Brain microvascular endothelial cell (primary cell): ENCODE measurements around the gene NFIB.
A peak's percentile ranks its signal among the peaks of the same experiment; 100 is the strongest.

Experiments
- DNase-seq: peaks from one replicate; pipeline ENCODE4 v3.0.0-alpha.2; 2020
- H3K27ac ChIP-seq: fragments of 250-450 bp; sonication (Bioruptor Pico); 2 replicates; pipeline ENCODE4 v1.5.1; 2020; ENCODE audit warnings: mild to moderate bottlenecking, moderate library complexity
- H3K27me3 ChIP-seq: fragments of 250-450 bp; sonication (Bioruptor Pico); replicated peaks from 2 replicates; pipeline ENCODE4 v1.5.1; 2020; ENCODE audit warnings: mild to moderate bottlenecking
- H3K36me3 ChIP-seq: fragments of 250-450 bp; sonication (Bioruptor Pico); replicated peaks from 2 replicates; pipeline ENCODE4 v1.5.1; 2020; ENCODE audit warnings: mild to moderate bottlenecking
- H3K4me3 ChIP-seq: 2 replicates; pipeline ENCODE4 v1.5.1; 2011; ENCODE audit warnings: low read depth, mild to moderate bottlenecking, control low read depth, low read length, moderate library complexity
- CTCF ChIP-seq: IDR thresholded peaks from 2 replicates; pipeline ENCODE4 v1.5.1; 2011; ENCODE audit warnings: low read depth, mild to moderate bottlenecking, moderate library complexity, low read length, control low read depth, inconsistent platforms; ENCODE audit errors: missing control alignments
- in situ Hi-C: cut with HindIII; loops from 2 replicates; pipeline ENCODE4 v1.10.0; 2017; ENCODE audit warnings: low sequenced_read_pairs, low pct_ligation_motif_present

NFIB gene

GRCh38 chr9:14354201-14354600 is 40.3 kb upstream of the NFIB start:
- Histone ChIP-seq H3K4me3 (no peak overlapping the region), H3K27ac (no peak overlapping the region), H3K27me3 (peaks cover 7% of the 10 kb centered on the region), H3K36me3 (no peaks in the 10 kb centered on the region)
- no peak for DNase-seq
- in situ Hi-C loops: loop anchor here (25.0 kb wide), 1 partner anchor 917 kb away; no protein-coding TSS in a partner anchor
- TF ChIP-seq CTCF: no peak

- Histone ChIP-seq H3K36me3 (no peaks in the 10 kb centered on the region), H3K4me3 (no peak overlapping the region), H3K27ac (no peak overlapping the region), H3K27me3 (peaks cover 15% of the 10 kb centered on the region)
- DNase-seq: peak; percentile 84
- peak; percentile 97 for TF ChIP-seq CTCF
- in situ Hi-C loops: loop anchor here (25.0 kb wide), 1 partner anchor 916 kb away; no protein-coding TSS in a partner anchor
Measured at GRCh38 chr9:14353222-14354056, 39.5 kb upstream of the NFIB start.

GRCh38 chr9:14352503-14352902 is 38.6 kb upstream of the NFIB start:
- in situ Hi-C loops: loop anchor here (25.0 kb wide), 1 partner anchor 915 kb away; no protein-coding TSS in a partner anchor
- no peak for TF ChIP-seq CTCF
- H3K4me3 ChIP-seq: no peak overlapping the region
- H3K36me3 ChIP-seq: no peaks in the 10 kb centered on the region
- no peak for DNase-seq
- H3K27ac ChIP-seq: no peak overlapping the region
- H3K27me3 ChIP-seq: peaks cover 21% of the 10 kb centered on the region

- no peak overlapping the region for H3K27ac ChIP-seq
- H3K4me3 ChIP-seq: no peak overlapping the region
- in situ Hi-C loops: loop anchor here (25.0 kb wide), 1 partner anchor 914 kb away; no protein-coding TSS in a partner anchor
- no peak for TF ChIP-seq CTCF
- DNase-seq: no peak
- H3K36me3 ChIP-seq: no peaks in the 10 kb centered on the region
- peaks cover 30% of the 10 kb centered on the region for H3K27me3 ChIP-seq
Measured at GRCh38 chr9:14351221-14351836, 37.4 kb upstream of the NFIB start.

- no peak for TF ChIP-seq CTCF
- DNase-seq: no peak
- Histone ChIP-seq H3K36me3 (no peaks in the 10 kb centered on the region), H3K4me3 (no peak overlapping the region), H3K27ac (no peak overlapping the region), H3K27me3 (peaks cover 36% of the 10 kb centered on the region)
- in situ Hi-C loops: loop anchor here (25.0 kb wide), 1 partner anchor 913 kb away; no protein-coding TSS in a partner anchor
Measured at GRCh38 chr9:14350754-14351153, 36.8 kb upstream of the NFIB start.
